Measurements from ENCODE around the gene SLC40A1.

Gene SLC40A1

GRCh38 chr2:189534854-189535832, 45.4 kb downstream of the SLC40A1 start:
- DNase-seq = no peak

GRCh38 chr2:189533288-189534035, 47.1 kb downstream of the SLC40A1 start:
- DNase-seq = no peak

DNA sequence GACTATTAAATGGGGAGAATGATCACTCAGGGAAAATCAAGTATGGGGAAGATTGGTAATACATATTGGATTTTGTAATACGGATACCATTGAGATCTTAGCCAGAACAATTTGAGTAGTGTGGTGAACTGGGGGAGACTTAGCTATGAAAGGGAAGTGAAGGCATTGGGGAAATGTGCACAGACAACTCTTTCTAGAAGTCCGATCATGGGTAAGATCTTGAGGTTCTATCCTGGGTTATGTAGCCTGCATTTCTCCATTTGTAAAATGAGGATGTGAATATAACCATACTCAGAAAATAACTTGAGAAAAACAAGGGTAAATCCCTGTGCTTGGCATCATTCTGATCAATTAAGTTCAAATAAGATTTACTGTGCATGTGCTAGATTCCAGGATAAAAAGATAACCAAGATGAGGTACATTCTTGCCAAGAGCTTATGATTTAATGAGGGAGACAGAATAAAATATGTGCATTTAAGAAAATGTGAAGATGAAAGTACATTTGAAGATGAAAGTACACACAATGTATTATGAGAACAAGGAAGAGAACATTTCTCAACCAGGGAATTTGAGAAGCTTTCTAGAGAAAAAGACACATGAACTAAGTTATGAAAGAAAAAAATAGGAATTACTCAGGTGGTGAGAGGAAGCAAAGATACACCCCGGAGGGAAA, 49.5 kb downstream of the SLC40A1 start:
- DNase-seq = no peak

GRCh38 chr2:189528617-189529016, 52.0 kb downstream of the SLC40A1 start:
- DNase-seq = no peak

DNA sequence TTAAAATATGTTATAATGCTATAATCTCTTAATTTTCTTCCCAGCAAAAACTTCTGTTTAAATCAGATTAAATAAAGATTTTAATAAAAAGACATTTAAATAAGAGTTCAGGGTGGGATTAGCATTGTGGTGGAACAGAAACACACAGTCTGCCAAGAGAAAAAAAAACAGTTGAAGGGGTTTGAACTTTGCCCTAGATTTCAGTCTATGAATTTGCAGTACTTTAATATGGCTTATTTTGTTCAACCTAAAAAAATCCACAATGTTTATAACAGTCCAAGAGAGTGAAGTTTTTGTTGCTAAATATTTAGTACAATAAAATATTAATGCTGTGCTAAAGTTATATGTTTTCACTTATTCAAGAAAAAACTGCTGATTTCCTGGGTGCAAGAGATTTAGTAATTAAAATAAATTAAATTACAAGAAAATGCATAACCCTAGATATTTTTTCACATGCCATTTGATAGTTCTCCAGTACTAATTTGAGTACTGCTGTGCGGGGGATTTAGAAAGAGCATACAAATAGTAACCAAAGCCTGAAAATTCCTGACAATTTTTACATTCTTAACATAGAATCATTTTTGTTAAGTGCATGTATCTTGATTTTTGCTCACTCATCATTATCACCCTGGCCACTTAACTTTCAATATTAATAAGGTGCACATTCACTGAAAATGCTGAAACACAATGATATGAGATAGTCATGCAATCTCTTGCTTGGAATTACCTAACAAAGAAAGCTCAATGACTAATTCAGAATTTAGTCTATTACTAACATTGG, 52.6 kb downstream of the SLC40A1 start:
- no peak for DNase-seq

GRCh38 chr2:189527041-189527750, 53.4 kb downstream of the SLC40A1 start:
- DNase-seq = no peak

GRCh38 chr2:189526241-189526640, 54.3 kb downstream of the SLC40A1 start:
- DNase-seq = no peak

DNA sequence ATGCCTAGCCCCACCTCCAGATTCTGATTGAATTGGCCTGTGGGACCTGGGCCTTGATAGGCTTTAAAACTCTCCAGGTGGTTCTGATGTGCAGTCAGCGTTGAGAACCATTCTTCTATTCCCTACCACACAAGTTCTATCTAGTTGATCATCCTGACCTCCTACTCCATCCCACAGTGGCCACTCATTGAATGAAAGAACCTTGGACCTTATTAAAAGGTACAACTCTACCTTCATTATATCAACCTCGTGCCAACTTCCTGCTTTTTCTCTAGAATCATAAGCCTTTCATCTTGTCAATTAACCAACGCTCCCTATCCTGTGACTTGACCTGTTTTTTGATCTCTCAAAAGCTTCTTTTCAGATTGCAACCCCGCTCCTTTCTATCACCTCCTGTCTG, 55.8 kb downstream of the SLC40A1 start:
- no peak for DNase-seq

- DNase-seq = no peak
These were observed 58.0 kb downstream of the SLC40A1 start for GRCh38 chr2:189522435-189523151.

- DNase-seq = no peak
These were observed 58.7 kb downstream of the SLC40A1 start for GRCh38 chr2:189521699-189522434.

GRCh38 chr2:189519631-189520387, 60.8 kb downstream of the SLC40A1 start:
- no peak for DNase-seq

DNA sequence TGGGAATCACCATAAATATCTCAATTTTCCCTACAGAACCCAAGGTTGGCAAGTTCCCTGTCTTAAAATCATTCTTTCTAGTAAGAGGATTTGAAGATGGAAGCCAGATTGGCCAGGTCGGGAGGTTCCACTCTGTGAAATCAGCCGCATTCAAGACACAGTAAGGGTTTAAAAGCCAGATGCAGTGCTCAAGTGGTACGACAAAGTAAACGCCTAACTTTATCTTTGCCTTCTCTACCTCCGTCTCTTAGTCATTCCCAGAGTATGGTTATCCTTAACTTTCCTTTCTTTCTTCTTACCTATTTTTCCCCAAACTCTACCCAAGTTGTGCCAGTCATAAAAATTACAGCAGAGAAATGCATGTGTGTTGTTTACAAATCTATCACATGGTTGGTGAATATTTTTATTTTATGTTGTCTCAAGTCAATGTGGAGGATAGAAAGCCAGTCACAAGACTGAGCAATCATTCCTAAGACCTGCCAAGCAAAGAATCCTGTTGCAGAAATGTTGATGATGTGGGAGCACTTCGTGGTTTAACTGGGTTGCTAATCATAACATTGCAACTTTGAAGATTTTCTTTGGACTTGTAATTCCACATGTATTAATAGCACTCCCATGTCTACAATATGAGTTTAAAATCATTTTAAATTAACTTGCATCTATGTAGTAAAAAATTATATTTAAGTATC, 62.6 kb downstream of the SLC40A1 start:
- DNase-seq = no peak

- DNase-seq = no peak
These were observed 64.0 kb downstream of the SLC40A1 start for GRCh38 chr2:189516546-189516945.

- DNase-seq = no peak
These were observed 65.3 kb downstream of the SLC40A1 start for GRCh38 chr2:189515264-189515663.

DNA sequence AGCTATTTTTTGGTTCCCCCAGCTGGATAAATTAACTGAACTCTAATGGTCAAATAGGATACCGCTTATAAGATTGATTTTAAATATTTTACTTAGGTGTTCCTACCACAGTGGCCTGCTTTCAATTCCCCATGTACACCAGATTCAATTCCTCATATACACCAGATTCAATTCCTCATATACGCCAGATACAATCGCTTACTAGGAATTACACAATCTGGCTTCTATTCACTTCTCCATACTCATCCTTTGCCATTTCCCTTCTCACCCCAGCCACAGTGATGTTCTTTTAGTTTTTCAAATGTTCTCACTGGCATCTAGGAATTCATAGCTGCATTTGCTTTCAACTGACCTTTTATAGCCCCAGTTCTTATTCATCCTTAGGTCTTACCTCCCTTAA, 66.5 kb downstream of the SLC40A1 start:
- DNase-seq = no peak

- no peak for DNase-seq
These were observed 67.7 kb downstream of the SLC40A1 start for GRCh38 chr2:189512879-189513278.

DNA sequence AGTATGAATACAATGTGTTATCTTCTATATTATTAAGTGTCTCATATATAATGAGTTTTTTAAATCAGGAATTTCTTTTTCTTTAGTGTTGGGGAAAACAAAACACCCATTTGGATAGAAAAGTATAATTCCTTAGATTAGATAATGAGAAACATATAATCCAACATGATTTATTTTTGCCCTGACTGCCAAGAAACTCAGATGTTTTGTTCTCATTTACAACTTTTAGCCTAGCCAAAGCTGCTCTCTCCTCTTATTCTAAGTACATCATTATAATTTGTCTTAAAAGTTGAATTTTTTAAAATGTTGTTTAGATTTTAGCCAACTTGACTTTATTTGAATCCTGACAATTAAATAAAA, 68.6 kb downstream of the SLC40A1 start:
- no peak for DNase-seq

DNA sequence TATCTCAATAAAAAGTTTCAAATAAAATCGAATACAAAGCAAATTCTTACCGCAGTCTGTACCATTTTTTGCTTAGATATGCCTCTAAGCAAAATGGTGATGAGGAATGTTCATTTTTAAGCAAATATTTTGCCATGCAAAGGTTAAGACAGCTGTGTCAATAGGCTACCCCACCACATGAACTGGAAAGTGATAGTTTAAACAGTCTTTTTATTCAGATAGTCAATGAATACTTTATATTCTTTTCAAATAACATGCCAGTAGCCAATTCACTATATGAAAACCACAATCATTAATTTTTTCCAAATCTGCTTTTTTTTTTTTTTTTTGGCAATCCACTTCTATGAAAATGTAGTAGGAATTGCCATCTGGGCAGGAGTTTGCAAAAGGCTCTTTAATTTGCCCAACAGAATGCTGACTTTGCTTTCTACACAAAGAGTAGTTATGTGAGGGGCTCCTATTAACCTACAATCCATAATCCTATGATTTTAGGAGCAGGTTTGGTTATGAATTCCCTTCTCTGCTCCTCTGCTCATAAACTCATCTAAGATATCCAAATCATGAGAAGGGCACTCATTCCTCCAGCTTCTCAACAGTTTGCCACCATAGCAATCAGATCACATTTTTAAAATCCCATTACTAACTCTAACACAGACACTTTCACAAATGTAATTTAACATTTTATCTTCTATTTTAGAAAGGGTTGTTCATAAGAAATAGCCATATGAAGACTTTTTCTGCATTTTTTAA, 69.2 kb downstream of the SLC40A1 start:
- DNase-seq = no peak
